ENCODE measurements around the gene GRAP. TPM values are rescaled to one million over a fixed set of nuclear protein-coding genes. Genes with fewer than 3 reads are reported as not detected.
"Not testable (repeated sequence)": the region's sequence is repeated elsewhere in the genome, so short reads cannot be mapped to it uniquely, and the experiment has no call there.

The GRAP gene
- total RNA-seq, 2 experiments from 2014 or later: 15.4 to 16.1 TPM

DNA sequence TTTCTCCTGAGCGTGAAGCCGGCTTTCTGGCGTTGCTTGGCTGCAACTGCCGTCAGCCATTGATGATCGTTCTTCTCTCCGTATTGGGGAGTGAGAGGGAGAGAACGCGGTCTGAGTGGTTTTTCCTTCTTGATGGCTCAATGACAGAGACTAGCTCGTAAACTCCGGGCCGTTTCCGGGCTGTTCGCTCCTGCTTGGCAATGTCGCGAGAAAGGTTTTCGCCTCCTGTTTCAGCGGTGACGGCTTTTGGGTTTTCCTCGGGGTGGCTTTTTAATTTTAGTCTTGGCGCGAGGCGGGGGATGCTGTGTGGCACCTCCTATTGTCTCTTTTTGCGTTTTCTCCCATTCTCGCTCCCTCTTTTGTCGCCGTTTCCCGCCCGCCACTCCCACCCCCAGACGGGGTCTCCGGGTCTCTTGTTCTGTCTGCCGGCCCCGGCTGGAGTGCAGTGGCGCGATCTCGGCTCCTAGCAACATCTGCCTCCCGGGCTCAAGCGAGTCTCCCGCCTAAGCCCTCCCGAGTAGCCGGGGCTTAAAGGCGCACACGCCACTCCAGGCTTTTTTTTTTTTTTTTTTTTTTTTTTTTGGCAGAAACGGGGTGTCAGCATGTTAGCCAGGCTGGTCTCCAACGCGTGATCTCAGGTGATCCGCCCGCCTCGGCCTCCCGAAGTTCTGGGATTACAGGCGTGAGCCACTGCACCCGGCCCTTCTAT, 15.4 kb upstream of the GRAP start:
- H3K9me3 Mint-ChIP-seq; H3K4me1 Mint-ChIP-seq; POLR2A ChIA-PET; H3K36me3 Mint-ChIP-seq (ENCODE audit: low read depth); H3K27me3 Mint-ChIP-seq; H3K27ac Mint-ChIP-seq; H3K4me3 Mint-ChIP-seq; CTCF ChIA-PET: not testable (repeated sequence)
- peak; percentile 80 for DNase-seq

DNA sequence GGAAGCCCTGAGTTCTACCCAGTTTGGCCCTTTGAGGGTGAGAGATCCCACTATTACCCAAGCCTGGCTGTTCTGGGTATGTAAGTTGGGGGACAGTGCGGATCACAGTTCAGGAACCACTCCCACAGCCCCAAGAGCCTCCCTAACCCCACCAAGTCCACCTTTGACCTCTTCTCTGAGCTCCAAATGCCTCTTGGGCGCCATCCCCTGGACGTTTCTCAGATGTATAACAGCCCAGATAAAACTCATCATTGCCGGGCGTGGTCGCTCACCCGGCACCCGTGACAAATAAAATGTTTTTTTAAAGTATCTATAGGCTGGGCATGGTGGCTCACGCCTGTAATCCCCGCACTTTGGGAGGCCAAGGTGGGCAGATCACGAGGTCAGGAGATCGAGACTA, 8.7 kb upstream of the GRAP start:
- H3K4me3 Mint-ChIP-seq; POLR2A ChIA-PET; H3K9me3 Mint-ChIP-seq; H3K36me3 Mint-ChIP-seq (ENCODE audit: low read depth); H3K27ac Mint-ChIP-seq; H3K27me3 Mint-ChIP-seq; DNase-seq; CTCF ChIA-PET; H3K4me1 Mint-ChIP-seq: not testable (repeated sequence)

DNA sequence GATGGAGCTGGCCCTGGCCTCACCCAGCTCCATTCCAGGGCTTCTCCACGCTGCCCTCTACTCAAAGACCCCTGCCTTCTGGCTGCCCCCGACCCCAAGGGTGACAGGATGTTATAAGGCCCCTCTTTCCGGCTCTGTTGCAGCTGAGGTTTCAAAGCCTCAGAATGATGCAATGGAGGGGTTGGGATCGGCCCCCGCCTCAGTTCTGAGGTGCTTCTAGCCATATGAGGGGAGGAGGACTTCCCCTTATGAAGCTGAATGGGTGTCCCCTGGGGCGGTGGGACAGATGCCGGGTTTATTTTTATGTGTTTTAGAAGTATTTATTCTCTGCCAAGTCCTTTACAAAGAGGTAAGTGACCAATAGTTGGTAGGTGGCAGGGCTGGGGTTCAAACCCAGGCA, 2.1 kb upstream of the GRAP start:
- H3K36me3 Mint-ChIP-seq (ENCODE audit: low read depth); H3K4me3 Mint-ChIP-seq; POLR2A ChIA-PET; H3K27ac Mint-ChIP-seq; H3K27me3 Mint-ChIP-seq; H3K4me1 Mint-ChIP-seq; H3K9me3 Mint-ChIP-seq; CTCF ChIA-PET; DNase-seq: not testable (repeated sequence)

DNA sequence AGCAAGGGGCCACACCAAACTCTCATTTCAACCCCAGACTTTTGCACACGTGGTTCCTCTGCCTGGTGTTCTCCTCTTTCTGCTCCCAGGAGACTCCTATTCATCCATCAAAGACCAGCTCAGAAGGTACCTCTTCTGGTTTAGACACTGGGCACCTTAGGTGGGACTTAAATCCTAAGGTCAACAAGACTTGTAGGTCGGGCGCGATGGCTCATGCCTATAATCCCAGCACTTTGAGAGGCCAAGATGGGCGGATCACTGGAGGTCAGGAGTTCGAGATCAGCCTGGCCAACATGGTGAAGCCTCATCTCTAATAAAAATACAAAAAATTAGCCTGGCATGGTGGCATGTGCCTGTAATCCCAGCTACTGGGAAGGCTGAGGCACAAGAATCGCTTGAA, 753 bp upstream of the GRAP start:
- H3K4me3 Mint-ChIP-seq; H3K27ac Mint-ChIP-seq; POLR2A ChIA-PET; H3K27me3 Mint-ChIP-seq; H3K36me3 Mint-ChIP-seq (ENCODE audit: low read depth); H3K4me1 Mint-ChIP-seq; H3K9me3 Mint-ChIP-seq; CTCF ChIA-PET; DNase-seq: not testable (repeated sequence)

DNA sequence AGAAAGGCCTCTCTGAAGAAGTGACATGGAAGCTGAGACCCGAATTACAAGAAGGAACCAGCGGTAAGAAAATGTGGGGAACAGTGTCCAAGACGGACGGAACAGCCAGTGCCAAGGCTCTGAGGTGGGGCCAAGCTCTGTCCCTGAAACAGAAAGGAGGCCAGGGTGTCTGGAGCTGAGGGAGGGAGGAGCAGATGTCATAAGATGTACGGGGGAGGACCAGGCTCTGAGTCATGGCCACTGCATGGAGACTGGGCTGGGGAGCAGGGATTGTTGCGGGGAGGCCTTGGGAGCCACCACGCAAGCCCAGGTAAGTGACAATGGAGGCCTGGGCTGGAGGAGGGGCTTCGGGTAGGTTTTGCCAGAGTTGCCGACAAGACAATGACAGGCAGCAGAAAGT, 2.1 kb downstream of the GRAP start:
- H3K27me3 Mint-ChIP-seq; POLR2A ChIA-PET; H3K27ac Mint-ChIP-seq; H3K4me3 Mint-ChIP-seq; H3K36me3 Mint-ChIP-seq (ENCODE audit: low read depth); CTCF ChIA-PET; H3K9me3 Mint-ChIP-seq; DNase-seq; H3K4me1 Mint-ChIP-seq: not testable (repeated sequence)

DNA sequence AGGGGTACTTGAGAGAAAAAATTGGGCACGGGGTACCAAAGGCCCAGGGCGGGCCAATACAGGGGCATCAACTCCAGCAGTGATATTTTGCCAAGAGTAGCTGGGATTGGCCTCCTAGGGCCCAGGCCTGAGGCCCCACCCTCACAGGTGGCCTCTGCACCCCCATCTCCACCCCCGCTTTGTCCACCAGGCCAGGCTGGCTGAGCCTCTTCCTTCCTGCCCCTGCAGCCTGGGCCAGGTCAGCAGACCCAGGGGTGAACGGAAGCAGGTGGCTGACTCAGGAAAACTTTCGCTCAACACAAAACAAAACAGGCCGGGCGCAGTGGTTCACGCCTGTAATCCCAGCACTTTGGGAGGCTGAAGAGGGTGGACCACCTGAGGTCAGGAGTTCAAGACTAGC, 3.7 kb downstream of the GRAP start:
- CTCF ChIA-PET; POLR2A ChIA-PET; H3K9me3 Mint-ChIP-seq; H3K36me3 Mint-ChIP-seq (ENCODE audit: low read depth); H3K27ac Mint-ChIP-seq; H3K4me3 Mint-ChIP-seq; DNase-seq; H3K27me3 Mint-ChIP-seq; H3K4me1 Mint-ChIP-seq: not testable (repeated sequence)

DNA sequence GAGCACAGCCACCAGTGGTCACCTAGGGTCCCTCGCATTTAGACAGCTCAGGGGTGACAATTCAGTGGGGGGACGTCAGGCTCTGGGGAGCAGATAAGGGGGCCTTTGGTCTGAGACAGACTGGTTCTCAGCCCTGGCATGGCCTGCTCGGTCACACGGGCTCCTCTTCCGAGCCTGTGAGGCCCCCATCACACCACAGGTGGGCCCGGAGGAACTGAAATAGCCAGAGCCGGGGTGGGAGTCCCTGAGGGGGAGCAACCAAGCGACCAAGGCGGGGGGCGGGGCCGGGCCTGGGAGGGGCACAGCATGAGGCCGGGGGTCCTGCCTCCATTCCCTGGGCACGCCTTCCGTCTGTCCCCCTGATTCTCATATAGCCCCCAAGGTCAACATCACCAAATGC, 4.4 kb downstream of the GRAP start:
- H3K27ac Mint-ChIP-seq; CTCF ChIA-PET; H3K36me3 Mint-ChIP-seq (ENCODE audit: low read depth); H3K4me3 Mint-ChIP-seq; POLR2A ChIA-PET; DNase-seq; H3K27me3 Mint-ChIP-seq; H3K4me1 Mint-ChIP-seq; H3K9me3 Mint-ChIP-seq: not testable (repeated sequence)

DNA sequence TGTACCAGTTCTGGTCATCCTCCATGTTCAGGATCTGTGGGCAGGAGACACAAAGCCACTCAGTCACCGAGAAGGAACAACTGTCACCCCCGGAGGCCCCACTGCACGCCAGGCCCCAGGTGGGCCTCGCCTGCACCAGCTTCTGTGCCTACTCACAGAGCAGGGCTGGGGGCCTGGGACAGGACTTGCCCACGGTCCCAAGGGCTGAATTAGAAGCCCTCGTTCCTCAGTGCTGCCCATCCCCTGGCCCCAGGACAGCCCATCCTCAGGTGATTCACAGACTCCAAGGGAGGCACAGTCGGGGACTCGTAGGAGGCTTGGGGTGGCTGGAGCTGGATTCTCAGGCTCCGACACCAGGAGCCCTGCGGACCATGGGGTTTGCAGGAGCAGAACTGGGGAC, 4.9 kb downstream of the GRAP start:
- H3K27ac Mint-ChIP-seq; H3K9me3 Mint-ChIP-seq; H3K27me3 Mint-ChIP-seq; DNase-seq; H3K36me3 Mint-ChIP-seq (ENCODE audit: low read depth); CTCF ChIA-PET; H3K4me1 Mint-ChIP-seq; H3K4me3 Mint-ChIP-seq; POLR2A ChIA-PET: not testable (repeated sequence)

DNA sequence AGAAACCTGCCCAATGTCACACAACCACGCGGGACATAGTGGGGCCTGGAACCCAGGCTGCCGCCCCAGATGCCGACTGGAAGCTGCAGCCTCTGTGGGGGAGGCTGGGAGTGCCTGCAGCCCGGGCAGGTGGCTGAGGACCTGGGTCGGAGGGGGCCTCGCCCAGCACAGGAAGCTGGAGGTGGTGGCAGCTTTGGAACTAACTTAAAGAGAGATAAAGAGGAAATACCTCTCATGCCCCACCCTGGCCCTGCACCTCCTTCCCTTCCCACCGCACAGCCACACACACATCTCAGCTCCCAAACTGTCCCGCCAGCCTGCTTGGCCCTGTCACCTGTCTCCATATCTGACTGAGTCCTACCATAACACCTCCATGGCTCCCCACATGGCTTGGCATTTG, 6.4 kb downstream of the GRAP start:
- POLR2A ChIA-PET, H3K4me1 Mint-ChIP-seq: not testable (repeated sequence)

DNA sequence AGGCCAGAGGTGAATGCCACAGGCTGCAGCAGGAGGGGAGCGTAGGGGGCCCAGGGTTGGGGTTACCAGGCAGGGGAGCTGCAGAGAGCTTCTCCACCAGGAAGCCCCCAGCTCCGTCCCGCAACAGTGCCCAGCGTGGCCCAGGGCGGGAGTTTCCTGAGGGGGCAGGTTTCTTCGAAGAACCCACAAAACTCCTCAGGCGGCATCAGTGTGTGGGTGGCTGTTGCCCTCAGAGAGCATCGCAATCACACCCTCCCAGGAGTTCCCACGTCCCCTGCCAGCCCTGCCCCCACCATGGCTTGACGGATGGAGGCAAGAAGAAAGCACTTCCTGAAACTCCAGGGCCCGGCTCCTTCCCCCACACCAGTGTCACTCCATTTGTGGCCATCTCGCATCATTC, 8.0 kb downstream of the GRAP start:
- POLR2A ChIA-PET; DNase-seq; H3K9me3 Mint-ChIP-seq; H3K4me1 Mint-ChIP-seq; H3K36me3 Mint-ChIP-seq (ENCODE audit: low read depth); CTCF ChIA-PET; H3K27me3 Mint-ChIP-seq; H3K4me3 Mint-ChIP-seq; H3K27ac Mint-ChIP-seq: not testable (repeated sequence)

More for the DNA sequence above, 6.4 kb downstream of the GRAP start:
- H3K36me3 Mint-ChIP-seq (ENCODE audit: low read depth); H3K27me3 Mint-ChIP-seq; CTCF ChIA-PET; H3K4me3 Mint-ChIP-seq; H3K9me3 Mint-ChIP-seq; DNase-seq; H3K27ac Mint-ChIP-seq: not testable (repeated sequence)

DNA sequence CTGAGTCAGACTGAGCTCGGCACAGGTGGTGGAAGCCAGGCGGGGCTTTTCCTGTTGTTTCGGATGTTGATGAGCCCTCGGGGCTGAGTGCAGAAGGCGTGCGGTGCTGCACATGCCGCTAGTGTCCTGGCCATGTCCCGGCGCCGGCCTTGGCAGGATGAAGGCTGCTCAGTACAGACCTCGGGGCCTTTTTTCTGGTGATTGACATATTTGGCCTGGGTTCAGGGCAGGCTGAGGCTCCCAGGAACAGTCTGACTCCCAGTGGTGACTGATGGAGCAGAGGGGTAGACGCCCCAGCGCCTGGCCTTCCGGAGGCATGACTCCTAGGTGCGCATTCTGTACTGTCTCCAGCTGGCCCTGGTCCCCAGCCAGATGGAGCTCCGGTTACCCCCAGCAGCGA, 8.8 kb downstream of the GRAP start:
- H3K27me3 Mint-ChIP-seq; H3K36me3 Mint-ChIP-seq (ENCODE audit: low read depth); H3K27ac Mint-ChIP-seq; H3K4me3 Mint-ChIP-seq; H3K9me3 Mint-ChIP-seq; H3K4me1 Mint-ChIP-seq; POLR2A ChIA-PET; CTCF ChIA-PET; DNase-seq: not testable (repeated sequence)

DNA sequence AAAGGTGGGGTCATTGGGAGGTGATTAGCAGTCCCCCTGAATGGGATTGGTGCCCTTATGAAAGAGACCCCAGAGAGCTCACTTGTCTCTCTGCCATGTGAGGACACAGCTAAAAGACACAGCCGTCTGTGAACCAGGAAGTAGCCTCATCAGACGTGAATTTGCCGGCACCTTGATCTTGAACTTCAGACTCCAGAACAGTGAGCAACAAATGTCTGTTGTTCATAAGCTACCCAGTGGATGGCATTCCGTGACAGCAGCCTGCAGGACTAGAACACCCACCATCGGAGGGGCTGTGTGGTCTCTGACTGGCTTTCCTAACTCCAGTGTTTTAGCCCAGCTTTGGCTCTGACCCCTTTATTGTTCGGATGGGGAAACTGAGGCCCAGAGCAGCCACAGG, 9.2 kb downstream of the GRAP start:
- H3K36me3 Mint-ChIP-seq (ENCODE audit: low read depth); CTCF ChIA-PET; H3K9me3 Mint-ChIP-seq; H3K27me3 Mint-ChIP-seq; H3K27ac Mint-ChIP-seq; DNase-seq; H3K4me1 Mint-ChIP-seq; H3K4me3 Mint-ChIP-seq; POLR2A ChIA-PET: not testable (repeated sequence)

DNA sequence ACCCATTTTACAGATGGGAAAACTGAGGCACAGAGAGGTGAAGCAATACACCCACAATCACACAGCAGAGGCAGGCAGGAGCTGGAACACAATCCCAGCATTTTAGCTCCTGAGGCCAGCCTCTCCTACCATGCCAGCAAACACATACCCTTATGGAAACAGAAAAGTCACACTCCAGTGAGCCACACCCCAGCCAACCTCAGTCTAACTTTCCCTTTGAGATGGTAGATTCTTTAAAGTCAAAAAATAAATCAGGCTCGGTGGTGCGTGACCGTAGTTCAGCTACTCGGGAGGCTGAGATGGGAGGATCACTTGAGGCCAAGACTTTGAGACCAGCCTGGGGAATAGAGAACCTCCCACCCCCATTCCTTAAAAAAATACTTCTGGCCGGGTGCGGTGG, 10.6 kb downstream of the GRAP start:
- H3K36me3 Mint-ChIP-seq (ENCODE audit: low read depth); H3K4me3 Mint-ChIP-seq; H3K27me3 Mint-ChIP-seq; POLR2A ChIA-PET; H3K9me3 Mint-ChIP-seq; H3K27ac Mint-ChIP-seq; DNase-seq; CTCF ChIA-PET; H3K4me1 Mint-ChIP-seq: not testable (repeated sequence)

DNA sequence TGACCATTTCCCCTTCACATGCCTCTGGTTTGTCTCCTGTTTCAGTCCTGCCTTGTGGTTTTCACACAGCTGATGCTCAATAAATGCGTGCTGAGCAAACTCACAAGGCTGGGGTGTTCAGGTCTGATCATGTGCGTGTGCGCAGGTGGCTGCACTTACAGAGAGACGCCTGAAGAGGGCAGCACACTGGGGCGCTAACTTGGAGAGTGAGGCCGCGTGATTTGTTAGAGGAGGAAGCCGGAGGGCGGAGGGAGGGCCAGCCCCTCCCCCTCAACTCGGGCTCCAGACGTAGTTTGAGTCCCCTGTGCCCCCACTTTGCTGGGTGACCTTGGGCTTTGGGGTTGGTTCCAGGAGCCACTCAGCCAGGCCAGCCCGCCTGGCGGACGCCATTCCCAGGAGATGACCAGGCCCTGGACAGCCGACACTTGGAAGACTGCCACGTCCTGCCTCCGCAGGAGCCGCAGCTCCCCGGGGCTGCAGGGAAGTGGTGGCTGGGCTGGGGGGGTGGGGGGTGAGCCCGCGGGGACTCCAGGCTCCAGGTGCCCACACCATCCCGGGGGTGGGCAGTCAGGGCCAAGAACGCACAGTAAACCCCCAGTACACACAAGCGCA, 14.3 kb downstream of the GRAP start:
- DNase-seq; H3K4me1 Mint-ChIP-seq; H3K36me3 Mint-ChIP-seq (ENCODE audit: low read depth); H3K27ac Mint-ChIP-seq; CTCF ChIA-PET; H3K9me3 Mint-ChIP-seq; POLR2A ChIA-PET; H3K4me3 Mint-ChIP-seq; H3K27me3 Mint-ChIP-seq: not testable (repeated sequence)

DNA sequence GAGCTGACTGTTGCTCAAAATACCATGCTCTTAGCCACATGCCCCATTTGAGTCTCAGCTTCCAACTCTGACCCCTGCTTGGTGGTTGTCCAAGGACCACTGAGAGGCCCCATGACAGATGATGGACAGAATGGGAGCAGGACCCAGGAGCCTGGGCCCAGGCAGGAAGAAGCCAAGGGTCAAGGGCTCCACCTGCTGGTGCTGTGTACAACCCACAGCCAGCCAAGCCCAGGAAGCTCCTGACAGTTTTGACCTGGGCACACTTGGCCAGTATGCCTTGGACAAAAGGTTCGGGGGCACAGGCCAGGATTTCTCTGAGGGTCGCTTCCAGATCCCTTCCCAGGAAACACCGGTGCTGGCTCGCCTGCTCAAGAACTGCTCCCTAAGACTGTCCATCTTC, 15.0 kb downstream of the GRAP start:
- DNase-seq: peak; percentile 51
- CTCF ChIA-PET; H3K36me3 Mint-ChIP-seq (ENCODE audit: low read depth); H3K9me3 Mint-ChIP-seq; H3K27ac Mint-ChIP-seq; H3K4me1 Mint-ChIP-seq; H3K4me3 Mint-ChIP-seq; POLR2A ChIA-PET; H3K27me3 Mint-ChIP-seq: not testable (repeated sequence)
